CD1c-positive myeloid dendritic cell (primary cell): Measurements from ENCODE around the gene CHSY1.
A peak's percentile ranks its signal among the peaks of the same experiment; 100 is the strongest.

Experiments
- DNase-seq: peaks from one replicate; pipeline ENCODE4 v3.0.0-alpha.2; 2016; ENCODE audit errors: extremely low spot score

Gene CHSY1

GRCh38 chr15:101152914-101153313 is 98.9 kb downstream of the CHSY1 start:
- peak; percentile 30 for DNase-seq

DNA sequence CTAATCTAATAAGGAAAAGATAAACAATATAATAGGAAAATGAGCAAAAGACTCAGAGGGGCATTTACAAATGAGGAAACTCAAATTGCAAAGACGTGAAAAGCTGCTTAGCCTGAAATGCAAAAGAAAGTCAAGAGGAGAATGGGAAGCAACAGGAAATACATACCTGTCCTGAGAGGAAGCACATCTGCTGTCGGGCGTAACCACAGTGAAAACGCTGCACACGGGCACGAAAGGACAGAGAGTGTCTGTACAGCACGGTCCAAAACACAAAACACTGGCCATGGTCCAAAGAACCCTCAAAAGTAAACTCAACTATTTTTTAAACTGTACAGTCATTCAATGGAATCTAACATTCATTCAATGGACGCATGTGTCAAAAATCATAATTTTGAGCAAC is 100.6 kb downstream of the CHSY1 start:
- no peak for DNase-seq

GRCh38 chr15:101150723-101151040 is 101.2 kb downstream of the CHSY1 start:
- DNase-seq = no peak

- DNase-seq = no peak
These were observed 101.8 kb downstream of the CHSY1 start for GRCh38 chr15:101149864-101150722.

DNA sequence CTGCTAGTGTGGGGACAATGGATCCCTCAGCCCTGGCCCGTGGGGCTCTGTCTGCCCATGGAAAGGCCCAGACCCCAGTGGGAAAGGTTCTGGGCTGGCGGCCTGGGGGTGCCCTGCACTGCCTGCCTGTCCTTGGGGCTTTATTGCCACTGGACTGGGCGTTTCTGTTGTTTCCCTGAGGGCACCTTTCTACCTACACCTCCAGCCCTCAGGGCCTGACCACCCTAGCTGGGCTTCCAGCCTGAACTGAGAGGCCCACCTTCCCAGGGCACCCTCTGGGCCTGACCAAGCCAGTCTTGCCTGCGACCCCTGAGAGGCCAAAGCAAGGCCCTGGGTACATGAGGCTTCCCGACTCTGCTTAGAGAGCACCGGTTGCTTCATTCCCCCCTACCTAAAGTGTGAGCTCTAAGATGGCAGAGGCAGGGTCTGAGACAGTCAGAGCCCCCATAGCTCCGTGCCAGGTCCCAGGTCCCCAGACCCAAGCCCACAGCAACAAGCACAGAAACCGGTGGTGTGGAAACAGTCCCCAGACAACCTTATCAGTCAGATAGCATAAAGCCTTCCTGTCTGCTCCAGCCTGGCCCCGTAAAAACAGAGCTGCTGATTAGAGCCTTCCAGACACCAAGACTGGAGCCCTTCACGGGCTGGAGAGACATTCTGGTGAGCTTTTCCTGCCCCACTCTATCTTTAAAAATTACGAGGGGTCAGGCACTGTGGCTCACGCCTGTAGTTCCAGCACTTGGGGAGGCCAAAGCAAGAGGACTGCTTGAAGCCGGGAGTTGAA is 102.8 kb downstream of the CHSY1 start:
- no peak for DNase-seq

- no peak for DNase-seq
These were observed 103.5 kb downstream of the CHSY1 start for GRCh38 chr15:101148166-101148880.

- DNase-seq = no peak
These were observed 104.7 kb downstream of the CHSY1 start for GRCh38 chr15:101147181-101147580.

GRCh38 chr15:101146118-101146702 is 105.6 kb downstream of the CHSY1 start:
- DNase-seq = no peak

- no peak for DNase-seq
These were observed 106.5 kb downstream of the CHSY1 start for GRCh38 chr15:101145362-101145761.

DNA sequence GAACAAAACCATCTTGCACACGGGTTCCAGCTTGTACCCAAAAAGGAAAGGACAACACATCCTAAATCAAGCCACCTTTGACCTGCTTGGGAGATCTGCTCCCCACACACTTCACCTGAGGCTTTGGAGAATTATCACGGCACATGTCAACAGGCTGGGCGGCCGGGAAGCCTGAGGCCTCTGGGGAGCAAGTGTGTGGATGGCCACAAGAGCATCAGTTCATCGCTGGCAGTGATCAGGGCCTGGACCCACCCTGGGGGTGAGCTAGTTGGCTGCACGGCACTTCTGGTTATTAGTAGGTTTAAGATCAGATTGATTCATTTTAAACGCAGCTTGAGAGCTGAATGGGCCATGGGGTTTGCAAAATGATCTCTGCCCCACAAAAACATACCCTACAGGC is 108.5 kb downstream of the CHSY1 start:
- DNase-seq = no peak

GRCh38 chr15:101142711-101143110 is 109.1 kb downstream of the CHSY1 start:
- DNase-seq = no peak

DNA sequence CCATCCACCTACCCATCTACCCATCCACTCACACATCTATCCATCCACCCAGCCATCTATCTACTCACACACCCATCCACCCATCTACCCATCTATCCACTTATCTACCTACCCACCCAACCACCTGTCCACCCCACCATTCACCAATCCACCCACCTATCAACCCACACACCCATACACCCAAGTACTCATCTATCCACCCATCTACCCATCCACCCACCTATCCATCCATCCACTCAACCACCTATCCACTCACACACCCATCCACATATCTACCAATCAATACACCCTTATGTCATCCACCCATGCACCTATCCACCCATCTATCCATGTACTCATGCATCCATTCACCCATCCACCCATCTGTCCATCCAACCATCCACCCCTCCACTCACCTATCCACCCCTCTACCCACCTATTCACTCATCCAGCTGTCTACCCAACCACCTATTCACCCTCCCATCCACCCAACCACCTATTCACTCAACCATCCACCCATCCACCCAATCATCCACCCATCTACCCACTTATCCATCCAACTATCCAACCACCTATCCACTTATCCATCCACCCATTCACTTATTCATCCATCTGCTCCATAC is 109.8 kb downstream of the CHSY1 start:
- DNase-seq = no peak

GRCh38 chr15:101140697-101141065 is 111.2 kb downstream of the CHSY1 start:
- no peak for DNase-seq

- DNase-seq = peak; percentile 48
These were observed 111.7 kb downstream of the CHSY1 start for GRCh38 chr15:101139986-101140696.

GRCh38 chr15:101138913-101139880 is 112.7 kb downstream of the CHSY1 start:
- DNase-seq = no peak

DNA sequence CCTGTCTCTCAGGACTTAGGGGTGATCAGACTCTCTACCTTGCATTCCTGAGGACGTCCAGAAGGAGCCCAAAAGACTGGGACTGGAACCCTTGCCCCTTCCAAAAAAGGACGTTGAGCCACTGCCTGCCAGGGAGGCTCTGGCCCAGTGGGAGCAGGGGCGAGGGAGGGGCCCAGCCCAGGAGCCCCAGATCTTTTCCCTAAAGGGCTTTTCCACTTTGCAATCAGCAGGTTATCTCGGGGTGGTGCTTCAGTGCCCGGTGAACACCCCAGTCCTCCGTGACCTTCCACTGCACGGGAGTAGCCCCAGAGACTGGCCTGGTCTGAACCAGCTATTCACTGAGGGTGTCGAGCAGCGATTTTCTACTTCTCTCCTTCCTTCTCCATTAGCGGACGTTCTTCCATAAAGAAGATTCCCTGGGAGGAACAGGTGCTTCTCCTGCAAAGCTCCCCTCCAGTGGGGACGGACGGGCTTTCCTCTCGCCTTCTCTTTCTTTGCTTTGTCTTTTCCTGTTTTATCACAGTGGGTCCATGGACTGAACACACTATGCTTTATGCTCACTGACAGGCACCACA is 113.7 kb downstream of the CHSY1 start:
- DNase-seq = no peak

DNA sequence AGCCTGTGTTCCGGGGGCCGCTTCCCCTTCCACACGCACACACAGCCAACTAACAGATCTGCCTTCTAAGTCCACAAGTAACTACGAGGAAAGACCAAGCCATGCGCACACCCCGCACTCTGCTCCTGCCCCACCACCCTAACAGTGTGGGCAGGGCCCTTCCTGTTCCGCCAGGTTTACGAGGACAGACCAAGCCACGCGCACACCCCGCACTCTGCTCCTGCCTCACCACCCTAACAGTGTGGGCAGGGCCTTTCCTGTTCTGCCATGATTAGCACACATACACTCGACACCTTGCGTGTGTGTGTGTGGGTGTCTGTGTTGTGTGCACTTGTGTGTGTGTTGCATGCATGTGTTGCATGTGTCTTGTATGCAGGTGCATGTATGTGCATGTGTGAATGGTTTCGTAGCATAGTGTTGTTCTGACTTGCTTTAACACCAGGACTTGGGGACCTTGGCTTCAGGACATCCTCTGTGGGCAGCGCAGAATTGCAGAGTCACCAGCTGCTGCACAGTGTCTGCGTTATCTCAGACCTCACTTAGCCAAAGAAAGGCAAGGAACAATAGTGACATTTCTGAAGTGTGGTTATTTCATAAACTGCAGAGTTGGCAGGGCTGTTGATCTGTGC is 114.4 kb downstream of the CHSY1 start:
- DNase-seq = peak; percentile 80

GRCh38 chr15:101136381-101137268 is 115.2 kb downstream of the CHSY1 start:
- no peak for DNase-seq
